ENCODE results near the gene SCAMP5.

The SCAMP5 gene

DNA sequence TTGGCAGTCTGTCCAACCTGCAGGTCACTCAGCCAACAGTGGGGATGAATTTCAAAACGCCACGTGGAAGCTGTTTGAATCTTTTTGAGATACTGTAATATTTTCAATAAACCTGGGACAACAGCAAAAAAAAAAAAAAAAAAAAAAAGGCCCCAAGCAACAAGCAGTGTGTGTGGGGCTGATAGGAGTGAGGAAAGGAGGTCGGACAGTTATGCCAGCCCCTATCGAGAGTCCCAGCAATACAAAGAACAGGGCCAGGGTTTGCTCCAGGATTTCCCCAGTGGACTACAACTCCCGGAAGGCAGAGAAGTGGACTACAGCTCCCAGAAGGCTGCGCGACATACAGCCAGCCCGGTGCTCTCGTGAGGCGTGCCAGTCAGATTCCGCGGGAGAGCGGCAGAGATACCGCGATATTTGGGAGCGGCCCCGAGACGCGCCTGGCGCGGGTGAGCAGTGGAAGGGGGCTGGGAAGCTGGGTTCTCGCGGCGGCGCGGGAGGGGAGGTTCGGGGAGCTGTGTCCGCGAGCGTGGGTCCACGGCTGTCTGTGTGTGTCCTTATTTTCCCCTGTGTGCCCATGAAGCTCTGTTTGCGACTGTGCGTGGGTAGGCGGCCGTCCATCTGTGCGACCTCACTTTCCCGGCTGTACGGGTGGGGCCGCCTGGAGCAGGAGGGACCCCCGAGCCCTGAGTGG, 28.0 kb downstream of the SCAMP5 start, which contains the start of gene PPCDC:
TSS of gene PPCDC (plus strand) at position 410 of the 691 bp plus-strand sequence. CDS start 4,729 bp downstream, outside the sequence.
- DNase-seq: peak; percentile 90 to 93

DNA sequence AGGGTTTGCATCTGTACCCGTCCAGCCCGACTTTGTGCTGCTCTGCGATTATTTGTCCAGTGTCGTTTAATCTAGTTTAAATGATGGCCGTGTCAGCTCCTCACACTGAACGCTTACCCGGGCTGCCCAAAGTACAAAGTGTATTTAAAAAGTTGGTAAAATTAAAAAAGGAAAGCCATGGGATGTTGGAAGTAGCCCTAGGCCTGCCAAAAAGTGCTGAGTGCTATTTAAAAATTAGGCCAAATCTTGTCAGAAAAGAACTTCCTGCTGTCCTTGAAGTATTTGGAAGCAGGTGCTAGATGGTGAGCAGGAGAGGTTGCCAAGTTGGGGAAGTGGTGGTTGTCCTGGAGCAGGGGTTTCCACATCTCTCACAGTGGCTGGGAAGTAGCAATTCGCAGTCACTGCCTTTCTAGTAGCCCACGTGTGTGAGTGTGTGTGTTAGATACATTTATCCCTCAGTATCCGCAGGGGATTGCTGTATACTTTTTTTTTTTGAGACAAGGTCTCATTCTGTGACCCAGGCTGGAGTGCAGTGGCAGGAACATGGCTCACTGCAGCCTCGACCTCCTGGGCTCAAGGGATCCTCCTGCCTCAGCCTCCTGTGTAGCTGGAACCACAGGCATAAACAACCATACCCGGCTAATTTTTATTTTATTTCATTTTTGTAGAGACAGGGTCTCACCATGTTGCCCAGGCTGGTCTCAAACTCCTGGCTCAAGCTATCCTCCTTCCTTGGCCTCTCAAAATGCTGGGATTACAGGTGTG, 28.7 kb downstream of the SCAMP5 start:
- peak in 1 of 2 donors; percentile 15 for DNase-seq

DNA sequence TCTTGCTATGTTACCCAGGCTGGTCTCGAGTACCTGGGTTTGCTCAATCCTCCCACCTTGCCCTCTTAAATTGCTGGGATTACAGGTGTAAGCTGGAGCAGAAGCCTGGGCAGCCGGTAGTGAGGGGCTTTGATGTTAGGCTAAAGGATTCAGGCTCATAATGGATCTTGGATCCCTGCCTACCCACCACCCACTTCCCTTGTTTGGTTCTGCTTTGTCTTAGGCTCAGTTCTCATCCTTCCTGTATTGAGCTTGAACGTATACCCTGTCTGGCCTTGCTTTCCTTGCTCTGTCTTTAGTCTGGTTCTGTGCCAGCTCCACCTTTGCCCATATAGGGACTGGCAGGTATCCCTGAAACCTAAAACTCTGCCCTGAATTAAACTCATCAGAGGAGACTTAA, 29.7 kb downstream of the SCAMP5 start:
- no peak for DNase-seq

DNA sequence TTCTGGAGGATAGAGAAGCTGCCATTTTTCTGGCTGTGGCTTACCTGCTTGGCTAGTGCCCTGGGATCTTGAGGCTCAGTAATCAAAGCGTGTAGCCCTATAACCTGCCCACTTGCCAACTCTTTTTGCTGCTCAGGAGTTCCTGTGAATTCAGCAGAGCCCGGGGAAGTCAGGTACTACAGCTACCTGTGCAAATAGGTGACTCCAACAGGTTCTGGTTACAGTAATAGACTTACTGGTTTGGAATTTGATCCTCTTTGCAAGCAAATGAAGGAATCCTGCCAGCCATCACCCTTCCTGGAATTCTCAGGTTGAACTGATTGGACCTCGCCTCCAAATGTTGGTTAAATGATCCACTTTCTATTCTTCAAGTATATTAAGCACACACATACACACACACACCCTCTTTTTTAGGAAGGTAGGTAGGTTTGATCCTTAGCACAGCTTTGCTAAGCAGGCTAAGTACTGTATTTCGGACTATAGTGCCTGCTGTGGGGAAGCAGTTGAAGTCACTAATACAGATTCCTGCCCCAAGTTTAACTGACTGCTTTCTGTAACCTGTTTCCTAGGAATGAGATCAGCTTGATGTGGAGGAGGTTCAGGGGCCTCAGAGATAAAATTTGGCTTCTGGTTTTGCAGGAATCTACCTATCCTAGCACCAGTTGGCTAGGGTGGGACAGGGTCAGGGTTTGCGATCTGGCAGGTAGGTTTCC, 30.3 kb downstream of the SCAMP5 start:
- no peak for DNase-seq

DNA sequence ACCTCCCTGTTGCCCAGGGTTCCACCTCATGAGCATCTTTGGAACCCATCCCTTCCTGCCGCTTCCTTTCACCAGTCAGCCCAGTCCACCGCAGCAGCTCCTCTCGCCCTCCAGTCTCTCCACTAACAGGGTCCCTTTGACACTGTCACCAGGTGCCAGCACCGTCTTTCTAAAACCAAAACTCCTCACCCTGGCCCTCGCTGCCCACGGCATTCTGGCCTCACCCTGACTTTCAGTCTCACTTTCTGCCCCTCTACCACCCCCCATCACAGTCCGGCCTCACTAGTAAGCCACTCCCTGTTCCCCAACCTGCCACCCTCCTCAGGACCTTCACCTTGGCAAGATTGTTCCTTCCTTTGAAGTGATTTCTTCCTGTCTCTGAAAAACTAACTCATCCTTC, 32.2 kb downstream of the SCAMP5 start:
- no peak for DNase-seq

DNA sequence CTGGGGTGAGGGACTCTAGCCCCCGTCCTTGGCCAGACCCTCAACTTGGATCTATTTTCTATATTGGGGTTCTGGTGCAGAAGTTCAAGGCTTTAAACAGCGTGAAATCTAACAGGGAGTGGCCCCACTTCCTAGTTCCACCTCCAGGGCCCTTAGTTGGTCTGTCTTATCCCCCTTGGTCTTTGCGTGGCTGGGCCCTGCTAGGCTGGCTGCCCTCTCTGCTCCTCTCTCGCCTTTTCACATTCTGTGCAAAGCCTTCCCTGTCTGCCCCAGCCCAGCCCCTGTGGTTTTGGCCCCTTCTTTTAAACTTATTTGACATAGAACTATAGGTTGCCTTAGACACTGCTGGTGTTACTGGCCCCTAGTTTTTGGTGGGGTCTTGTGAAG, 33.6 kb downstream of the SCAMP5 start:
- no peak for DNase-seq

DNA sequence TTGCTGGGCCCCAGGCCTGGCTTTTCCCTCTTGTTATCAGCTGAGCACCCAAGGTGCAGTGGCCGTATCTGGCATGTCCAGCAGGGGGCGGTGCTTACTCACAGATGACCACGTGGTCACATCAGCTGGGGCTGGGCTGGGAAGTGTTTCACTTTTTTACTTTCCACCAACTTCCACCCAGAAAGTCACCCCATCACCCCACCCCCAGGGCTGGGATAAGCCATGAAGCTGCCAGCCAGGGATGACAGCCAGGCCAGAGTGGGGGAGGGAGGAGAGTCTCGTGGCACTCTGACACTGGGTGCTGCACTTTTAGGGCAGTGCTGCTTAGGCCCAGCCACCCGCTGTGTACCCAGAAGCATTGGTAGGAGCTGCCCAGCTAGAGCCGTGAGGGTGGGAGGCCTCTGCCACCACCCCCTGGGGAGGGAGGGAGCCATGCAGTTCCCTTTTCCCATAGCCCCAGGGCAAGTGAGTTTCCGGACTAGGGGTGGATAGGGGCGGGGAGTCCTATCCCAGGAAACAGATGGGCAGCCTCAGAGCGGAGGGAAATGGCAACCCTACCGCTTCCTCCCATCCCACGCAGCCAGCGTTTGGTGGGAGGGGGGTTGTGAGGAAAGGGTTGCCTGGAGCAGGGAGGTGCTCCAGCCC, 34.1 kb downstream of the SCAMP5 start:
- peak; percentile 90 to 92 for DNase-seq

DNA sequence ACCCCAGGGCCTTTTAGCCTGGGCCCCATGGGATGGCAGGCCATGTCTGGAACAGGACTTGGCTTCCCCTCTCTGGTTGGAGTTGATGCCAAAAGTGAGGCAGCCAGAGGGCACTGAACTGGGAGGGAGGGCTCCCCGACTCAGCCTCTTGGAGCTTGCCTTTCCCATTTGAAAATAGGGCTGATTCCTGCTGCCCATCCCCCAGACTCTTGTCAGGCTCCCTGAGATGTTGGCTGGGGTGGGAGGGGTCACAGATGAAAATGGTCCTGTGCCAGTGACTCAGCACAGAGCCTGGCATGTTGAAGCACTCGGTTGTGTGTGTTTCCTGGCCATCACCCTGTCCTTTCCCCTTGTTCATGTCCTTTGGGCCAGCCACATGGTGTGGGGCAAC, 34.7 kb downstream of the SCAMP5 start:
- no peak for DNase-seq

DNA sequence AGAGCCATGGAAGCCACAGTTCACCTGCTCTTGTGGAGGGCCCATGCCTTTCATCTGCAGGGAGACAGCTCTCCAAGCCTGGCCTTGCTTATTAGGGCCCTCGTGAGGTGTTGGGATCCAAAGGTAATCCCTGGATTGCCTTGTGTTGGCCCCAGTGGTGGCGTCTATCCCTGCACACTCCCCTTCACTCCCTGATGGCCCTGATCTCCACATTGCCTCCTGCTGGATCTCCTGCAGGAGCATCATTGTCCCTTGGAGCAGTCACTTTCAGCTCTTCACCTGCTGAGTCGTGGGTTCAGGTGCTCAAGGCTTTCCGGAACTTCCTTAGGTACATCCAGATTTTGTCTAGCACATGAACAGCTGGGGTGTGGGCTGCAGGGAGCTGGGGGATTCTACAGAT, 35.1 kb downstream of the SCAMP5 start:
- DNase-seq: no peak

DNA sequence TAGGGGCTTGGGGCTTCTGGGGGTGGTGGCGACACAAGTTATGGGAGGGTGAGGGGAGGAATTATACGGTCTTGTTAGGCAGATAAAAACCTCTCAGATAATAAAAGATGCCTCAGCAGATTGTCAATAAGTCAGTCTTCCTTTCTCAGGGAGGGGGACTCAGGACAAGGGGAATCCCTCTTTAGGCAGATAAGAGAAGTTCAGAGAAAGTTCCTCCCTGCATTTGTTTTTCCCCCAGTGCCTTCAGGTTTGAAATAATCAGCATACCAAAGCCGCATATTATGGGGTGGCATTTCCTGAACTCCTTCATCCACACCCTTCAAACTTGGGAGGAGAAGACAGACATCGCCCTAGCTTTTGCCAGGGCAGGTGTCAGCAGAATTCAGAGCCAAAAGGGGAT, 36.5 kb downstream of the SCAMP5 start:
- no peak for DNase-seq

DNA sequence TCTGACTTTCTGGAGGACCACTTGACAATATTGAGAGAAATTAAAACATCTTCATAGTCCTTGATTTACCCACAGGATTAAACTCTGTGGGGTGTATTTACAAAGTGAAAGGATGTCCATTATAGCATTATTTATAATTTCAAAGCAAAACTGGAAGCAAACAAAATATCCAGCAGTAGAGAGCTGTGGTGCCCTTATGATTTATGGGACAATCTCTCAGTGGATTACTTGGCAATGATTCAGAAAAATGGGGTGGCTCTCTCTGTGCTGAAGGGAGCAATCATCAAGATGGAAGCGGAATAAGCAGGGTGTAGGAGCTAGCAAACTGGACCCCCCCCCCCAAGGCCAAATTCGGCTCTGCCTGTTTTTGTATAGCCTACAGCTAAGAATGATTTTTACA, 37.0 kb downstream of the SCAMP5 start:
- DNase-seq: no peak

DNA sequence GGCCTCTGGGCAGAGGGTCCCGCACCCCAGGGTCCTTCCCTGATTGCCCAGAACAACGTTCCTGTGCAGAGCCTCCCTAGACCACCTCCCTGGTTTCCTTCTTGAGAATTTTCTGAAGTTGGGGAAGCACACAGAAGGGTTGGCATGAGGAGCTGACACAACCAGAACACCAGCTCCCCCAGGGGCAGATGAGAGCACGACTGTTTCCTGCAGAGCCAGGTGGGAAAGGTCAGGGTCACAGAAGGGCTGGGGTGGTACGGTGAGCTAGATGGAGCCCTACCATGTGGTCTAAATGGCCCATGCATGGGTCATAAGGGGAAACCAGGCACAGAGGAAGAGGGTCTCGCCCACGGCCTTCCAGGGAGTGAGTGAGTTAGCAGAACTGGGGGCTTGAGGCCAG, 38.4 kb downstream of the SCAMP5 start:
- no peak for DNase-seq

DNA sequence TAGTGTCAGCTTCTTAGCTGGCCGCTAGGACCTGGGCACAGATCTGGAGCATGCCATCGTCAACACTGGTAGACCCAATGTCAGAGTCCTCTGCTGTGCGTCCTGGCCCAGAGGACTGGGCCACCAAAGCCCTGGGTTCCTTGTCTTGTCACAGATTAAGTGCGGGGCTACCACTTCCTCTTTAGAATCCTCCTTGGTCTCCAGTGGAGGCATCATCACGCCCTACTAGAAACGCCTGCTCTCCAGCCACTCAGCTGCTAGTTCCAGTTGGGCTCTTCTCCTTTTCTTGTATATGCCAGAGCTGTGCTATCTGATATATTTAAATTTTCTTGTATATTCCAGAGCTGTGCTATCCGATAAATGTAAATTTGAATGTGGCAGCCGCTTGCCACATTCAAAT, 39.3 kb downstream of the SCAMP5 start:
- no peak for DNase-seq

DNA sequence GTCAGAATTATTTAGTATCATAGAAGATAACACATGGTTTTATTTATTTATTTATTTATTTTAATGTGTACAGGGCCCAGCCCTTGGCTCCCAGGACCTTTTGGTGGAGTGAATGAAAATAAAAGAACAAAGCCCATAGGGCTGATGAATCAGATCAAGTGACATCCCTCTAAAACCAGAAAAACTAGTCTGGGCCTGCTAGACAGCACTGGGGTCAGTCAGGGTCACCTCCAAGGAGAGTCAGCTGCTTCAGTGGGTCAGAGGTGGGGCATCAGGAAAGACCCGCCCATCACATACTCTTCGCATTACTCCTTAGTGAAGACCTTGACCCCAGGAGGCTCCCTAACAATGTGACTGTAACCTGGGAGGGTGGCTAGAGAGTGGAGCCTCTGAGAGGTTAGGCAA, 40.9 kb downstream of the SCAMP5 start:
- no peak for DNase-seq

DNA sequence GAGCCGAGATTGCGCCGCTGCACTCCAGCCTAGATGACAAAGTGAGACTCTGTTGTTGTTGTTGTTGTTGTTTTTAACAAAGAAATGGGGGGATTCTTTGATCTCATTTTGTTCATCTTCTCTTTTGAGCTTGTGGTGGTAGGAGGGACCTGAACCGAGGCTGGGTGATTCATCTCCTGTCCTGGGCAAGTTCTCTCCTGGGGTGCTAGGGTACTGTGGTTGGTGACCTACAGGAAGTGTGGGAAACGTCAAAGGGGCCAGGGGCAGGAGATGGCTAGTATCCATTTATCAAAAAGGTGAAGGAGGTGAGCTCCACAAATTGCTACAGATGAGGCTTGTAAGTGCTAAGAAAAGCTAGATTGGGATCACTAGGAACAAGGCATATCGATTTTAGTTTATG, 42.3 kb downstream of the SCAMP5 start:
- no peak for DNase-seq

DNA sequence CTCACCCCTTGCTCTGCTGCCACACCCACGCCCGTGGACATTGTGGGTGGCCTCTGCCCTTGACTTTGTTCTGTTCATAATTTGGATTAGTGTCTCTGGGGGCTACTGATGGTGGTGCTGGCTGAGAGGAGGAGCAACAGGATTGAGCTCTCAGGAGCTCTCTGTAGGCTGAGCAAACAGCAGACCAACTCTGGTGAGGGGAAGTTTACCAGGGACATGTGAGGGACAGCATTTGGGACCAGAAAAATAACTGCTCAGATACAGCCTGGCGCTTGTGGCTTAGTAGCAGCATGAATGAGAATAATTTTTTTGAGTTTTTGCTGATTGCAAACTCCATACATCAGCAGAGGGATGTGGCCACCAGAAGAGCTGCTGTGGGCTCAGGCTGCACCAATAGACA, 42.9 kb downstream of the SCAMP5 start:
- DNase-seq: no peak

DNA sequence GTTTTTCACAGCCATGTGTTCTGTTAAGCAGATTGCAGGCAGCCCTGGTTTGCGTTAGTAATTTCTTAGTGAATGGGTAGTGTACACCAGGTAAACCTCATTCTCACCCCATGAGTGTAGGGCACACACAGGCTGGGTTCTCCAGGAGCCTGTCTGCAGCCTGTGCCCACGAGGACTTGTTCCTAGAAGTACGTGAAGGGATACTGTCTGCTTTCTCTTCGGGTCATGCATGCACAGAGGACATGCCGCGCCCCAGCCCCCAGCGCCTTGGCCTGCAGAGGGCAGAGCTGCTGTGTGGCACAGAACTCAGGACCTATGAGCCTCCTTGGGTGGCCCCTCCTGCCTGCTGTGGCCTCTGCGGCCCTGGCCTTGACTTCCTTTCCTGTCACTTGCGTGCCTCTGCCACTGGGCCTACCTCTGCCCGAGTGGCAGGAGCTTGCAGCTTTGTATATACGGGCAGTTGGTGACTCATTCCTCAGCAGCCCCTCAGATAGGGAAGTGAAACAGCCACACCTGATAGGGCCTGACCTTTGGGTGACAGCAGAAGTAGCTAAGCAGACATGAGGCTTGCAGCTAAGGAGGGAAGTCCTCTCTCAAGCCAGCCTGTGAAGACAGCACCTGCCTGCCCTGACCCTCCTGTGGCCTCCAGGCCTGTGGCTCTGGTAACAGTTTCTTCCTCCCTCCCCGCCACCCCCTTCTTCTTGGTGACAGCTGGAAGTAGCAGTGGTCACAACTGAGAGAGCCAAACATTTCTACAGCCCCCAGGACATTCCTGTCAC, 47.6 kb downstream of the SCAMP5 start:
- peak; percentile 36 to 44 for DNase-seq

DNA sequence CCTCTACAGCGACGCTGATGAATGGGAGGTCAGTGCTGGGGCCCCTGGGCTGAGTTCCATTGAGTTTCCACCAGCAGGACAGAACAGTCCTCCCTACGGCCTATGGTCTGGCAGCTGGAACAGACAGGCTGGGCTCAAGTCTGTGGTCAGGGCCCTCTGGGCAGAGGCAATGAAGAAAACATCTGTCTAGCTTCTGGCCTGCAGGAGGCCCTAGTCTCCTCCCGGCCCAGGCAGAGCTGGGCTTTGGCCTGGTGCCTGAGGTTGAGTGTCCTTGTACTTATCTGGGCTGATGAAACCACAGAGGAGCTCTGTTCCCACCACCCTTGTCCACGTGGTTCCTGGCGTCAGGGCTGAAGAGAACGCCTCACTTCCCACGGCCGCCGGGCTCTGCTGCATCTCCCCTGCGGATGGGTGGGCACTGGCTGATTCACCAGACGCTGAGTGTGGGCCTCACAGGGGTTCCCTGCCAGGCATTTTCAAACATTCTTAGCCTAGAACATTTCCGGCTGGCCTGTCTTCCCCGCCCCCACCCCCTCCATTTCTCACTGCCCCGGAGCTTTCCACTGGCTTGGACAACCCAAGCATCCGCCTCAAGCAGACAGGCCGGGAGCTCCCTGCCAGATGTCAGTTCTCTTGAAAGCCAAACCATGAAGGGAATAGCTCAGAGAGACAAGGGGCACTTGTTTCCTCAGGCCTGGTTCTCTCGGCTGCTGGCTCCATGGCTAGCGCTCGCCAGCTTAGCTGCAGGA, 48.3 kb downstream of the SCAMP5 start:
- DNase-seq: no peak

DNA sequence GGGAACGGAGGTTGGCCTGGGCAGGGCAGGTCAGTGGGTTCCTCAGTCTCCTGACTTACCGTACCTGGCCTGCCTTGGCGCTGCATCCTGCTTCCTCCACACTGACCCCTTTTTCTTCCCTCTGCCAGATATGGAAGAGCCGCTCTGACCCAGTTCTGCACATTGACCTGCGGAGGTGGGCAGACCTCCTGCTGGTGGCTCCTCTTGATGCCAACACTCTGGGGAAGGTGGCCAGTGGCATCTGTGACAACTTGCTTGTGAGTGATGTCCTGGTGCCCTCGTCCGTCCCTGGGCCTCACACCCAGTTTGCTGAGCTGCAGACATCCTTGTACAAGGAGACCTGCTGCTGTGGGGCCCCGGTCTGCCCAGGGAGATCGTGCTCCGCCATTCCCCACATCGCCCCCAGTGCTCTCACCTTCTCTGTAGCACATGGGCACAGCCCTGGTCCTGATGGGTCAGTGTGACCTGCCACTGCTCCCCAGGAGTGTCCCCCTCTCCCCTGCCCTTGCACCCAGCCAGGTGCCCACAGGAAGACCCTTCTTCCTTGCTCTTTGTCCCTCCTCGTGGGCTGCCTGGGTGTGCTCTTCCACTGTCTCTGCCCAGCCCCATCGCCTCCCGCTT, 49.0 kb downstream of the SCAMP5 start:
- DNase-seq: no peak

DNA sequence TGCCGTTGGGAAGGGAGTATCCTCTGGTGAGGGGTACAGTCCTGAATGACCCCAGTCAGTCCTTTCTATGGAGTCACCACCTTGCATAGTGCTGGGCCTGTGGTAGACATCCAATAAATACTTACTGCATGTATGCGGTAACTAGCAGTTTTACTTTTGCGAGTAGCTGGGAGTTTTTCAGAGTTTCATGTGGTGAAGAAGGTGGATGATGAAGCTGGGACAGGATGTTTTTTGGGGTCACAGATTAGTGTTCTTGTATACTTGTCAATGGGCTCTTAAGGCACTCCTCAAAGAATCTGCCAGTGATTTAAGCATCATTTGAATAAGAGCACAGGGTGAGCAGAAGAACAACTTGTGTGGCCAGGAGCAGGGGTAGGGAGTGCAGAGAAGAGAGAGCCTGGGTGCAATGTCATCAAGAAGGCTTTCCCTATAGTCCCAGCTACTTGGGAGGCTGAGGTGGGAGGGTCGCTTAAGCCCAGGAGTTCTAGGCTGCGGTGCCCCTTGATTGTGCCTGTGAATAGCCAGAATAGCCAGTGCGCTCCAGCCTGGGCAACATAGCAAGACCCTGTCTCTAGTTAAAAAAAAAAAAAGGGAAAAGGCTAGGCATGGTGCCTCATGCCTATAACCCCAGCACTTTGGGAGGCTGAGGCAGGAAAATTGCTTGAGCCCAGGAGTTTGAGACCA, 50.1 kb downstream of the SCAMP5 start:
- no peak for DNase-seq

DNA sequence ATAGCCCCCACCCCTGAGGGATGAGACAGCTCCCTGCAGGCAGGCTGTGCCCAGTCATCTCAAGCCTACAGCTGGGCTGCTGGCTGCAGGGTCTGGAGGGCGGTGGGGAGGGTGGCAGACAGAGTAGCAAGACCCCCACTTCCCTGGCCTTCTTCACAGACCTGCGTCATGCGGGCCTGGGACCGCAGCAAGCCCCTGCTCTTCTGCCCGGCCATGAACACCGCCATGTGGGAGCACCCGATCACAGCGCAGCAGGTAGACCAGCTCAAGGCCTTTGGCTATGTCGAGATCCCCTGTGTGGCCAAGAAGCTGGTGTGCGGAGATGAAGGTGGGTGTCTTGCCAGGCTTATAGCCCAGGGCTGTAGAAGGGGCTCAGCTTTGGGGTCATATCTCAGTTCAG, 53.0 kb downstream of the SCAMP5 start:
- no peak for DNase-seq
